NCI-H1694 (cell line): ENCODE measurements around the gene ACBD6.

ENCODE experiments used
- DNase-seq: peaks from one replicate; lab custom pipeline; 2025; lab: John Stamatoyannopoulos, UW

Gene ACBD6

GRCh38 chr1:180239145-180240096 is 263.0 kb downstream of the ACBD6 start:
- no peak for DNase-seq

GRCh38 chr1:180238675-180239074 is 263.7 kb downstream of the ACBD6 start:
- DNase-seq, result no peak
